Activated T-cell treated with anti-CD3 and anti-CD28 coated beads, Interleukin-2, amount 50 U/mL, for 4 hours (primary cell): Measurements from ENCODE around the gene BSN. TPM values are rescaled to one million over a fixed set of nuclear protein-coding genes. Genes with fewer than 3 reads are reported as not detected.
A peak's percentile ranks its signal among the peaks of the same experiment; 100 is the strongest.
"Not testable (repeated sequence)": the region's sequence is repeated elsewhere in the genome, so short reads cannot be mapped to it uniquely, and the experiment has no call there.

Experiments
- ATAC-seq, 2 donors: fragments of 200-7000 bp; cut with Tn5 transposase; one replicate each; pipeline ENCODE4 v1.10.0; 2021
- DNase-seq: peaks from one replicate; pipeline ENCODE4 v3.0.0-alpha.2; 2020
- H3K27me3 Mint-ChIP-seq: one replicate; pipeline ENCODE4 v1.8.0; 2021; ENCODE audit warnings: low read depth, mixed read lengths
- H3K36me3 Mint-ChIP-seq: one replicate; pipeline ENCODE4 v1.8.0; 2022; ENCODE audit warnings: mixed read lengths; ENCODE audit not compliant: insufficient read depth
- H3K4me1 Mint-ChIP-seq: one replicate; pipeline ENCODE4 v1.8.0; 2021; ENCODE audit warnings: low read depth, mixed read lengths
- H3K4me3 Mint-ChIP-seq: one replicate; pipeline ENCODE4 v1.8.0; 2021; ENCODE audit warnings: mild to moderate bottlenecking, moderate library complexity, mixed read lengths
- H3K9me3 Mint-ChIP-seq: one replicate; pipeline ENCODE4 v1.8.0; 2021; ENCODE audit warnings: mixed read lengths
- total RNA-seq, 3 donors: library from RNA; stranded (reverse); gene quantifications; one replicate each; pipeline ENCODE4 v1.2.1, GENCODE V29; 2021

The BSN gene
- total RNA-seq, 3 donors from 2014 or later: 0.30 to 0.86 (median 0.40) TPM

GRCh38 chr3:49554633-49555265 is 472 bp downstream of the BSN start:
- peaks cover 2% of the 10 kb centered on the region for H3K36me3 Mint-ChIP-seq
- peaks cover 18% of the 10 kb centered on the region for H3K4me1 Mint-ChIP-seq
- H3K4me3 Mint-ChIP-seq: peak overlapping the region; percentile 71
- DNase-seq (no peak), ATAC-seq (peak; percentile 77 to 81)
- peaks cover 51% of the 10 kb centered on the region for H3K27me3 Mint-ChIP-seq
- peaks cover 6% of the 10 kb centered on the region for H3K9me3 Mint-ChIP-seq

- ATAC-seq: no peak
- no peak overlapping the region for H3K4me3 Mint-ChIP-seq
- H3K36me3 Mint-ChIP-seq: peaks cover 2% of the 10 kb centered on the region
- DNase-seq: no peak
- H3K4me1 Mint-ChIP-seq: peaks cover 15% of the 10 kb centered on the region
- peaks cover 6% of the 10 kb centered on the region for H3K9me3 Mint-ChIP-seq
- H3K27me3 Mint-ChIP-seq: peaks cover 55% of the 10 kb centered on the region
These were observed 2.4 kb downstream of the BSN start for GRCh38 chr3:49556500-49557275.

- Mint-ChIP-seq H3K9me3 (peaks cover 6% of the 10 kb centered on the region), H3K4me3 (no peak overlapping the region), H3K4me1 (no peaks in the 10 kb centered on the region), H3K36me3 (no peaks in the 10 kb centered on the region), H3K27me3 (peaks cover 23% of the 10 kb centered on the region)
- ATAC-seq (no peak), DNase-seq (no peak)
These were observed 8.8 kb downstream of the BSN start for GRCh38 chr3:49563040-49563578.

GRCh38 chr3:49563766-49564165 is 9.5 kb downstream of the BSN start:
- peaks cover 19% of the 10 kb centered on the region for H3K27me3 Mint-ChIP-seq
- no peak for DNase-seq
- H3K4me3 Mint-ChIP-seq: no peak overlapping the region
- H3K36me3 Mint-ChIP-seq: no peaks in the 10 kb centered on the region
- ATAC-seq: no peak
- H3K9me3 Mint-ChIP-seq: peaks cover 6% of the 10 kb centered on the region
- H3K4me1 Mint-ChIP-seq: no peaks in the 10 kb centered on the region

- Mint-ChIP-seq H3K27me3 (peaks cover 10% of the 10 kb centered on the region), H3K9me3 (no peaks in the 10 kb centered on the region), H3K4me3 (no peak overlapping the region), H3K4me1 (no peaks in the 10 kb centered on the region), H3K36me3 (no peaks in the 10 kb centered on the region)
- ATAC-seq (no peak), DNase-seq (no peak)
These were observed 12.0 kb downstream of the BSN start for GRCh38 chr3:49566312-49566711.

- no peaks in the 10 kb centered on the region for H3K4me1 Mint-ChIP-seq
- no peak overlapping the region for H3K4me3 Mint-ChIP-seq
- peaks cover 3% of the 10 kb centered on the region for H3K27me3 Mint-ChIP-seq
- no peaks in the 10 kb centered on the region for H3K9me3 Mint-ChIP-seq
- DNase-seq (no peak), ATAC-seq (no peak)
- no peaks in the 10 kb centered on the region for H3K36me3 Mint-ChIP-seq
These were observed 13.1 kb downstream of the BSN start for GRCh38 chr3:49567406-49567805.

GRCh38 chr3:49568965-49569364 is 14.7 kb downstream of the BSN start:
- Mint-ChIP-seq H3K4me1 (no peaks in the 10 kb centered on the region), H3K9me3 (no peaks in the 10 kb centered on the region), H3K27me3 (peaks cover 1% of the 10 kb centered on the region), H3K36me3 (no peaks in the 10 kb centered on the region), H3K4me3 (no peak overlapping the region)
- ATAC-seq (no peak), DNase-seq (no peak)

GRCh38 chr3:49570028-49570654 is 15.9 kb downstream of the BSN start:
- no peak for ATAC-seq
- no peaks in the 10 kb centered on the region for H3K4me1 Mint-ChIP-seq
- no peaks in the 10 kb centered on the region for H3K36me3 Mint-ChIP-seq
- H3K9me3 Mint-ChIP-seq: no peaks in the 10 kb centered on the region
- DNase-seq: no peak
- no peak overlapping the region for H3K4me3 Mint-ChIP-seq
- H3K27me3 Mint-ChIP-seq: peaks cover 1% of the 10 kb centered on the region

GRCh38 chr3:49582177-49582576 is 27.9 kb downstream of the BSN start:
- H3K4me3 Mint-ChIP-seq: no peak overlapping the region
- ATAC-seq (no peak), DNase-seq (no peak)
- H3K27me3 Mint-ChIP-seq: peaks cover 2% of the 10 kb centered on the region
- no peaks in the 10 kb centered on the region for H3K36me3 Mint-ChIP-seq
- no peaks in the 10 kb centered on the region for H3K9me3 Mint-ChIP-seq
- no peaks in the 10 kb centered on the region for H3K4me1 Mint-ChIP-seq

GRCh38 chr3:49585261-49585755 is 31.0 kb downstream of the BSN start:
- H3K4me3 Mint-ChIP-seq, H3K4me1 Mint-ChIP-seq, DNase-seq, H3K36me3 Mint-ChIP-seq, H3K9me3 Mint-ChIP-seq, ATAC-seq, H3K27me3 Mint-ChIP-seq: not testable (repeated sequence)

GRCh38 chr3:49591615-49592014 is 37.3 kb downstream of the BSN start:
- no peak overlapping the region for H3K4me3 Mint-ChIP-seq
- peaks cover 2% of the 10 kb centered on the region for H3K4me1 Mint-ChIP-seq
- H3K27me3 Mint-ChIP-seq: peaks cover 1% of the 10 kb centered on the region
- DNase-seq (no peak), ATAC-seq (no peak)
- H3K9me3 Mint-ChIP-seq: no peaks in the 10 kb centered on the region
- no peaks in the 10 kb centered on the region for H3K36me3 Mint-ChIP-seq

- no peak overlapping the region for H3K4me3 Mint-ChIP-seq
- no peaks in the 10 kb centered on the region for H3K9me3 Mint-ChIP-seq
- DNase-seq: no peak
- no peaks in the 10 kb centered on the region for H3K4me1 Mint-ChIP-seq
- peaks cover 1% of the 10 kb centered on the region for H3K27me3 Mint-ChIP-seq
- ATAC-seq: no peak
- H3K36me3 Mint-ChIP-seq: no peaks in the 10 kb centered on the region
These were observed 38.8 kb downstream of the BSN start for GRCh38 chr3:49593041-49593440.

GRCh38 chr3:49600781-49601180 is 46.5 kb downstream of the BSN start:
- Mint-ChIP-seq H3K4me3 (no peak overlapping the region), H3K9me3 (no peaks in the 10 kb centered on the region), H3K4me1 (peaks cover 21% of the 10 kb centered on the region), H3K36me3 (no peaks in the 10 kb centered on the region), H3K27me3 (no peaks in the 10 kb centered on the region)
- no peak for ATAC-seq
- no peak for DNase-seq

GRCh38 chr3:49601358-49602048 is 47.2 kb downstream of the BSN start:
- Mint-ChIP-seq H3K27me3 (no peaks in the 10 kb centered on the region), H3K4me1 (peaks cover 21% of the 10 kb centered on the region), H3K36me3 (no peaks in the 10 kb centered on the region), H3K9me3 (no peaks in the 10 kb centered on the region), H3K4me3 (no peak overlapping the region)
- DNase-seq (no peak), ATAC-seq (no peak)
